Measurements from ENCODE around the gene DBN1. TPM values are rescaled to one million over a fixed set of nuclear protein-coding genes. Genes with fewer than 3 reads are reported as not detected.
A peak's percentile ranks its signal among the peaks of the same experiment; 100 is the strongest.

DBN1 gene
- total and polyA plus RNA-seq, 9 of the 15 experiments (the other 6 are each of a cell fraction or from before 2014, with no cell fraction given): 0.25 to 87.2 (median 27.9) TPM

DNA sequence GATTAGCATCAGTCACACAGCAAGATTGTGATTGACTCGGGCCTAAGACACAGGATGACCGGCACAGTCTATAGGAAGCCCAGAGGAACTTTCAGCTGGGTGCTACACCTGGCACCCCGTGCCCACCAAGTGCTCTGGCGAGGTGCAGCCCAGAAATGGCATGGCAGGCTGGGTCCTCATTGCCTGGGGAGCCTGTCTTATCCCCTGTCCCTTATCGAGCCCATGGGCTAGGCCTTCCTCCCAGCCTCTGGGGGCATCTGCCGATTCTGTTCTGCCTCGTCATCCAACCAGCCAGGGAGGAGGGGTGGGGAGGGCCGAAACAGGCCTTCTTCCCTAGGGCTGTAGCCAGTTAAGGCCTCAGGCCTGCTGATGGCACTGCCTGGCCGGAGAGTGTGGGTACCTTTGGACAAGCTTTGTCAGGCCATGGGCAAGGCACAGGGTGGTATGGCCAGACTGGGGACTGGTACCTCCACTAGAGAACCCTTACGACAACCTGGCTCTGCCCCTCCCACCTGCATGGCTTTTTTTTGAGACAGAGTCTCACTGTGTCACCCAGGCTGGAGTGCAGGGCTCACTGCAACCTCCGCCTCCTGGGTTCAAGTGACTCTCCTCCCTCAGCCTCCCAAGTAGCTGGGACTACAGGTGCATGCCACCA is 45.4 kb downstream of the DBN1 start (continued):
- TF ChIP-seq, protein P1, sequence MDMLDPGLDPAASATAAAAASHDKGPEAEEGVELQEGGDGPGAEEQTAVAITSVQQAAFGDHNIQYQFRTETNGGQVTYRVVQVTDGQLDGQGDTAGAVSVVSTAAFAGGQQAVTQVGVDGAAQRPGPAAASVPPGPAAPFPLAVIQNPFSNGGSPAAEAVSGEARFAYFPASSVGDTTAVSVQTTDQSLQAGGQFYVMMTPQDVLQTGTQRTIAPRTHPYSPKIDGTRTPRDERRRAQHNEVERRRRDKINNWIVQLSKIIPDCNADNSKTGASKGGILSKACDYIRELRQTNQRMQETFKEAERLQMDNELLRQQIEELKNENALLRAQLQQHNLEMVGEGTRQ (CRISPR knock-in tag; IDR thresholded peaks at IDR 0.05): no peak
- TF ChIP-seq, protein P2, sequence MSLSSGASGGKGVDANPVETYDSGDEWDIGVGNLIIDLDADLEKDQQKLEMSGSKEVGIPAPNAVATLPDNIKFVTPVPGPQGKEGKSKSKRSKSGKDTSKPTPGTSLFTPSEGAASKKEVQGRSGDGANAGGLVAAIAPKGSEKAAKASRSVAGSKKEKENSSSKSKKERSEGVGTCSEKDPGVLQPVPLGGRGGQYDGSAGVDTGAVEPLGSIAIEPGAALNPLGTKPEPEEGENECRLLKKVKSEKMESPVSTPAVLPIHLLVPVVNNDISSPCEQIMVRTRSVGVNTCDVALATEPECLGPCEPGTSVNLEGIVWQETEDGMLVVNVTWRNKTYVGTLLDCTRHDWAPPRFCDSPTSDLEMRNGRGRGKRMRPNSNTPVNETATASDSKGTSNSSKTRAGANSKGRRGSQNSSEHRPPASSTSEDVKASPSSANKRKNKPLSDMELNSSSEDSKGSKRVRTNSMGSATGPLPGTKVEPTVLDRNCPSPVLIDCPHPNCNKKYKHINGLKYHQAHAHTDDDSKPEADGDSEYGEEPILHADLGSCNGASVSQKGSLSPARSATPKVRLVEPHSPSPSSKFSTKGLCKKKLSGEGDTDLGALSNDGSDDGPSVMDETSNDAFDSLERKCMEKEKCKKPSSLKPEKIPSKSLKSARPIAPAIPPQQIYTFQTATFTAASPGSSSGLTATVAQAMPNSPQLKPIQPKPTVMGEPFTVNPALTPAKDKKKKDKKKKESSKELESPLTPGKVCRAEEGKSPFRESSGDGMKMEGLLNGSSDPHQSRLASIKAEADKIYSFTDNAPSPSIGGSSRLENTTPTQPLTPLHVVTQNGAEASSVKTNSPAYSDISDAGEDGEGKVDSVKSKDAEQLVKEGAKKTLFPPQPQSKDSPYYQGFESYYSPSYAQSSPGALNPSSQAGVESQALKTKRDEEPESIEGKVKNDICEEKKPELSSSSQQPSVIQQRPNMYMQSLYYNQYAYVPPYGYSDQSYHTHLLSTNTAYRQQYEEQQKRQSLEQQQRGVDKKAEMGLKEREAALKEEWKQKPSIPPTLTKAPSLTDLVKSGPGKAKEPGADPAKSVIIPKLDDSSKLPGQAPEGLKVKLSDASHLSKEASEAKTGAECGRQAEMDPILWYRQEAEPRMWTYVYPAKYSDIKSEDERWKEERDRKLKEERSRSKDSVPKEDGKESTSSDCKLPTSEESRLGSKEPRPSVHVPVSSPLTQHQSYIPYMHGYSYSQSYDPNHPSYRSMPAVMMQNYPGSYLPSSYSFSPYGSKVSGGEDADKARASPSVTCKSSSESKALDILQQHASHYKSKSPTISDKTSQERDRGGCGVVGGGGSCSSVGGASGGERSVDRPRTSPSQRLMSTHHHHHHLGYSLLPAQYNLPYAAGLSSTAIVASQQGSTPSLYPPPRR (CRISPR knock-in tag; IDR thresholded peaks at IDR 0.05; ENCODE audit: borderline replicate concordance): no peak
- no peak for TF ChIP-seq FOXA3 (CRISPR knock-in tag; conservative IDR thresholded peaks at IDR 0.05 in 1 of 2, IDR thresholded peaks at IDR 0.05 in 1 of 2)
- no peak for TF ChIP-seq ELF4 (CRISPR knock-in tag; IDR thresholded peaks at IDR 0.05)
- no peak for TF ChIP-seq HDAC6 (IDR thresholded peaks at IDR 0.05; ENCODE audit: low read depth, low read length)
- no peak for TF ChIP-seq HMG20A (CRISPR knock-in tag; conservative IDR thresholded peaks at IDR 0.05)
- TF ChIP-seq CBX3 (IDR thresholded peaks at IDR 0.05; ENCODE audit: borderline replicate concordance in 1 of 2, low read length in 2 of 2): no peak
- TF ChIP-seq, protein P3, sequence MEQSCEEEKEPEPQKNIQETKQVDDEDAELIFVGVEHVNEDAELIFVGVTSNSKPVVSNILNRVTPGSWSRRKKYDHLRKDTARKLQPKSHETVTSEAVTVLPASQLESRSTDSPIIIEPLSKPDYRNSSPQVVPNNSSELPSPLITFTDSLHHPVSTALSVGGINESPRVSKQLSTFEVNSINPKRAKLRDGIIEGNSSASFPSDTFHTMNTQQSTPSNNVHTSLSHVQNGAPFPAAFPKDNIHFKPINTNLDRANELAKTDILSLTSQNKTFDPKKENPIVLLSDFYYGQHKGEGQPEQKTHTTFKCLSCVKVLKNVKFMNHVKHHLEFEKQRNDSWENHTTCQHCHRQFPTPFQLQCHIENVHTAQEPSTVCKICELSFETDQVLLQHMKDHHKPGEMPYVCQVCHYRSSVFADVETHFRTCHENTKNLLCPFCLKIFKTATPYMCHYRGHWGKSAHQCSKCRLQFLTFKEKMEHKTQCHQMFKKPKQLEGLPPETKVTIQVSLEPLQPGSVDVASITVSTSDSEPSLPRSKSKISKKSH (CRISPR knock-in tag; IDR thresholded peaks at IDR 0.05): no peak
- no peak for TF ChIP-seq NEUROD1 (IDR thresholded peaks at IDR 0.05; ENCODE audit: borderline replicate concordance, low read depth, low read length, partially characterized antibody)
- TF ChIP-seq CBX2 (IDR thresholded peaks at IDR 0.05; ENCODE audit: insufficient read depth, low read length, poor library complexity, severe bottlenecking): no peak
- no peak for TF ChIP-seq RBM14 (IDR thresholded peaks at IDR 0.05; ENCODE audit: borderline replicate concordance, insufficient read depth, low read depth, low read length)
- no peak for TF ChIP-seq HNRNPLL (IDR thresholded peaks at IDR 0.05; ENCODE audit: low read depth, low read length, poor library complexity, severe bottlenecking)
- no peak for TF ChIP-seq NONO (IDR thresholded peaks at IDR 0.05; ENCODE audit: low read depth in 2 of 2, low read length in 1 of 2)
- TF ChIP-seq ZNF217 (CRISPR knock-in tag; IDR thresholded peaks at IDR 0.05): no peak
- TF ChIP-seq TBP (optimal IDR thresholded peaks at IDR 0.05; ENCODE audit: low read depth, low read length): no peak
- no peak for TF ChIP-seq ASH1L (IDR thresholded peaks at IDR 0.05; ENCODE audit: borderline replicate concordance, low read depth, partially characterized antibody)
- TF ChIP-seq TOE1 (IDR thresholded peaks at IDR 0.05; ENCODE audit: borderline replicate concordance): no peak
- TF ChIP-seq TOE1 (CRISPR knock-in tag; IDR thresholded peaks at IDR 0.05; ENCODE audit: borderline replicate concordance, low read depth): no peak
- 0 out of 2 replicates have a peak, but pooled peaks have one; percentile 72 for TF ChIP-seq NR1H2 (CRISPR knock-in tag; IDR thresholded peaks at IDR 0.05)
- TF ChIP-seq ZNF561 (CRISPR knock-in tag; conservative IDR thresholded peaks at IDR 0.05): no peak

All from K562 (cell line).